GDM1 (cell line): ENCODE data around the gene CNTN1.

ENCODE experiments used
- DNase-seq: peaks from one replicate; lab custom pipeline; 2025; lab: John Stamatoyannopoulos, UW

Gene CNTN1

GRCh38 chr12:40853221-40853620, 161.0 kb downstream of the CNTN1 start:
- no peak for DNase-seq

GRCh38 chr12:40854604-40855003, 162.4 kb downstream of the CNTN1 start:
- DNase-seq, result no peak

- no peak for DNase-seq
Measured at GRCh38 chr12:40864891-40865290, 172.7 kb downstream of the CNTN1 start.

- DNase-seq, result no peak
Measured at GRCh38 chr12:40870981-40871380, 178.7 kb downstream of the CNTN1 start.

GRCh38 chr12:40874868-40875267, 182.6 kb downstream of the CNTN1 start:
- DNase-seq, result no peak

- no peak for DNase-seq
Measured at GRCh38 chr12:40889329-40889728, 197.1 kb downstream of the CNTN1 start.

GRCh38 chr12:40892528-40892927, 200.3 kb downstream of the CNTN1 start:
- no peak for DNase-seq

- DNase-seq, result no peak
Measured at GRCh38 chr12:40898505-40898904, 206.3 kb downstream of the CNTN1 start.

GRCh38 chr12:40903040-40903439, 210.8 kb downstream of the CNTN1 start:
- no peak for DNase-seq

- no peak for DNase-seq
Measured at GRCh38 chr12:40907115-40907527, 214.9 kb downstream of the CNTN1 start.

GRCh38 chr12:40911676-40912075, 219.4 kb downstream of the CNTN1 start:
- DNase-seq, result no peak

GRCh38 chr12:40915172-40915571, 222.9 kb downstream of the CNTN1 start:
- no peak for DNase-seq

GRCh38 chr12:40917561-40917960, 225.3 kb downstream of the CNTN1 start:
- DNase-seq, result no peak

GRCh38 chr12:40921563-40922163, 229.4 kb downstream of the CNTN1 start:
- no peak for DNase-seq

- no peak for DNase-seq
Measured at GRCh38 chr12:40937891-40938290, 245.7 kb downstream of the CNTN1 start.

- no peak for DNase-seq
Measured at GRCh38 chr12:40942326-40942725, 250.1 kb downstream of the CNTN1 start.

- no peak for DNase-seq
Measured at GRCh38 chr12:40945772-40946171, 253.5 kb downstream of the CNTN1 start.

- no peak for DNase-seq
Measured at GRCh38 chr12:40946612-40947194, 254.5 kb downstream of the CNTN1 start.

- DNase-seq, result no peak
Measured at GRCh38 chr12:40947797-40948196, 255.6 kb downstream of the CNTN1 start.

GRCh38 chr12:40953076-40953475, 260.8 kb downstream of the CNTN1 start:
- DNase-seq, result no peak

GRCh38 chr12:40957417-40957816, 265.2 kb downstream of the CNTN1 start:
- no peak for DNase-seq

GRCh38 chr12:40959041-40959440, 266.8 kb downstream of the CNTN1 start:
- DNase-seq, result no peak

GRCh38 chr12:40963751-40964150, 271.5 kb downstream of the CNTN1 start:
- DNase-seq, result no peak

- no peak for DNase-seq
Measured at GRCh38 chr12:40969796-40970195, 277.6 kb downstream of the CNTN1 start.
